GM18861 (cell line): ENCODE measurements around the gene CDH4.

Experiments
- ATAC-seq: cut with Tn5 transposase; IDR thresholded peaks from one replicate; pipeline ENCODE4 v1.9.1; 2021; ENCODE audit not compliant: unreplicated experiment

CDH4 gene

GRCh38 chr20:61661025-61661424, 409.0 kb downstream of the CDH4 start:
- no peak for ATAC-seq

GRCh38 chr20:61661583-61661982, 409.5 kb downstream of the CDH4 start:
- ATAC-seq = no peak

DNA sequence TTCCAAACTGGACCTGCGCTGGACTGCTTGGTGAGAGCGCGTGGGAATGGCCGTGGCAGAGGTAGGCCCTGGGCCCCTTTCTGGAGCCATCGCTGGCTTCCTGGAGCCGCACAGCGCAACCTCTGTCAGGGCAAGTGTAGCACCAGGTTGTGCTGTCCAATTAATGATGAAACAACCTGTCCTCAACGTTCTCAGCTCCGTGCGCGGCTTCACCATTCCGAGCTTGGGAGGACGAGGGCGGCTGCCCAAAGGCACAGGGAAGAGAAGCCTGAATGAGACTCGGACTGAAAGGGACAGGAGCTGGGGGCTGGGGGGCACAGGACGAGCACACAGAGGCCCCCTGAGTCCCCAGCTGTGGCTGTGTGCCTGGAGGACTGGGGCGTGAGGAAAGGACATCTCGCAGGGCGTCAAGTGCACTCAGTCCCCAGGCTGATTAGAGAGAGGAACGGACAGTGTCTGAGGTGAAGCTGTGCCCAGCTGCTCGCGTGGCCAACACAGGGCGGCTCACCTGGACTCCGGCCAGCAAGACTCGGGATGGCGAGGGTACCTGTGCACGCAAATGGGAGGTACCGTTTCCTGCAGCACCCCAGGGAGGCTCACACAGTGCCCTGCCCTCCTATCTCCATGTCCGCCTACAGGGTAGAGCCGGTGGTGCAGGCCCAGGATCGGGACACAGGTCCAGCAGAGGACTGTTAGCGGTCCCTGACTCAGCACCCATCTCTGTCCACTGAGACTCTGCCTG, 410.3 kb downstream of the CDH4 start:
- ATAC-seq = no peak

- no peak for ATAC-seq
These were observed 410.9 kb downstream of the CDH4 start for GRCh38 chr20:61662968-61663331.

GRCh38 chr20:61663521-61664425, 411.7 kb downstream of the CDH4 start:
- no peak for ATAC-seq

DNA sequence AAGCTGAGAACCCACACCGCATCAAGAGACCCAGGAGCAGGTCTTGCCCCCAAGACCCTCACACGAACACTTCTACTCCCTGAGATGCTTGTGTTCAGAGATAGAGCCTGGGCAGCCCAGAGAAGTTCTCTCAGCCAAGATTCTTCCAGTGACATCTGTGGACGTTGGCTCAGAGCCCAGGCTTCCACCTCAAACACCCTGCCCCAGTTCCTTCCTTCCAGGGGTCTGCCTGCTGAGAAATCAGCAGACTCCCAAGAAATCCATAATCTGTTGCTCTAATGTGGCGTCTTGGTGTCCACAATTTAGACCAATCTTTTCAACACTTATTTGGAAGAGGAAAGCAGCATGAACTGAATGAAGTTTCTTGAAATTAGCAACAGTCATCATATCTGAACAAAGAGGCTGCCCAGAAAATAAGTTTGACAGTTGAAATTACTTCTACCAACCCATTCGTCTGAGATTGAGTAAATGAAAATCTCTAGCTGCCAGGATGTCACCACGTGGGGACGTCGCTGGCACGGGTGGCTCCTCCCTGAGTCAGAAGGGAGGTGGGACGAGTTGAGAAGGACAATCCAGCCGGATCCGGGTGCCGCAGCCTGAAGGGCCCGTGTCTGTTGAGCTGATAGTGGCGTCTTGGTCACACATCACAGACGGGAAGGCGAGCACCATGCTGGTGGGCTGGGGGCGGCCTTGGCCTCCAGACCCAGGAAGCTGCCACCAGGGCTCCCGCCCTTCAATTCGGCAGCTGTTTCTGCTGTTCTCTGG, 412.7 kb downstream of the CDH4 start:
- no peak for ATAC-seq

- ATAC-seq = no peak
These were observed 413.7 kb downstream of the CDH4 start for GRCh38 chr20:61665528-61666470.

DNA sequence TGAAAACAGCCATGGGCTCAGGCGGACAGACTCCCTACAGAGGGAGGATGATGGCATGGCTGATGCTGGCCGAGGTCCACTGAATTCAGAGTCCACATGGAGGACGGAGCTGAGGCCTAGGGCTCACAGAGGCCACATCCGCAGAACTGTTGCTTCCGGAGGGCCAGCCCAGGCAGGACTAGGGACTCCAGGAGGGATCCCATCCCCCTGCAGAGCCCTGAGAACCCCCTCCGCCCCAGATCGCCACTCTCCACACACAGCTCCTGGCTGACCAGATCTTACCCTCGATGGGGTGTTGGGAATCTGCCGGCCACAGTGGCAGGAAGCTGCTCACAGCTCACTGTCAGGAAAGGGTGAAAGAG, 414.4 kb downstream of the CDH4 start:
- ATAC-seq = no peak

DNA sequence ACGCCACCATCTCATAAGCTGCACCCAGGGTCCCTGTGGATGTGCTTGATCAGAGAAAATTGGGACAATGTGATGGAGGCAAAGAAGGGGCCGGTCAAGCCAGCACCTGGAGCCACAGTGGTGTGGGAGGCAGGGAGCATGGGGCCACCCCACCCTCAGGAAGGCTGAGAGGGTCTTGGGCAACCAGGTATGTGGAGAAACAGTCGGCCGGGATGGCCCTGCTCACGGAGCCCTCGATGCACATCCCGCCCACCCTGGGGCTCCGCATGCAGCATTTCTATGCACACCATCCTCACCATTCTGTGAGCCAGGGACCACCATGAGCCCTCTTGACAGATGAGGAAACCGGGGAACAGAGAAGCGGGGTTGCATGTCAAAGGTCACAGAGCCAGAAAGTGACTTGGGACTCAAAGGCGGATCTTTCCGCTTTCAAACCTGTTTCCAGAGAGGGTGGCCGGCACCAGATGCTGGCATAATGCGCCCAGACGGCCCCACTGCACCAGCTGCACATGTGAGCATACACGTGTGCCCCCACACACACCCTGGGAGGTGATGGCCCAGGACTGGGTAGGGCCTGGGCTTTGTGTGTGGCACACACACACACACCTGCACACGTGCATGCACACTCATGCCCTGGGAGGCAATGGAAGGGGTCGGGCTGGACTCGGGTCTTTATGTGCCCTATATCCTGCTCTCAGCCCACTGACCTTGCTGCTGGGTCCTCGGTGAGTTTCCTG, 415.2 kb downstream of the CDH4 start:
- ATAC-seq = no peak

DNA sequence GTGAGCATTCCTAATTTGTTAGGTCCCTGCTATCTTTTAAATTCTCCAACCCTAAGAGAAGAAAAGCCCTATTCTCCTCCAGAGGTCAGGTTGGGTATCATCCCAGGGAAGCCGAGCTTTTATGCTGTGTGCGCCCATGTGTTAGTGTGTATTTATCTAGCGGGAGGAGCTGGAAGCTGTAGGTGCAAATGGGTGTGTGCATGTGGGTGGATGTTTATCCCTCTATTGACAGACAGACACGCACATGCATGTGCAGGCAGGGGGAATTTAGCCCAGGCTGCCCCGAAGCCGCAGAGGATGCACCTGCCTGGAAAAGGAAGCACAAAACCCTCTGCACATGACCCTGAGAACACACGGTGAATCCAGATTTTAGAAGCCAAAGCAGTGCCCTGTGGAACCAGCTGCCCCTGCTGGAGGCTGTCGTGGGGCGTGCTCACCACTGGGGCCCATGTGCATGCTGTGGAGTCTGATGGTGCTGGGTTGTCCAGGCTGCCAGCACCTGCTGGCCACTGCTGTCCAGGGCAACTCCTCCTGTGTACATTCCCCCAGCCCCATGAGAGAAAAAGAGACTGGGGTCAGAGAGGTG, 416.1 kb downstream of the CDH4 start:
- no peak for ATAC-seq

GRCh38 chr20:61668771-61669503, 416.9 kb downstream of the CDH4 start:
- no peak for ATAC-seq

GRCh38 chr20:61670274-61670673, 418.2 kb downstream of the CDH4 start:
- no peak for ATAC-seq

- no peak for ATAC-seq
These were observed 419.5 kb downstream of the CDH4 start for GRCh38 chr20:61671559-61671958.

DNA sequence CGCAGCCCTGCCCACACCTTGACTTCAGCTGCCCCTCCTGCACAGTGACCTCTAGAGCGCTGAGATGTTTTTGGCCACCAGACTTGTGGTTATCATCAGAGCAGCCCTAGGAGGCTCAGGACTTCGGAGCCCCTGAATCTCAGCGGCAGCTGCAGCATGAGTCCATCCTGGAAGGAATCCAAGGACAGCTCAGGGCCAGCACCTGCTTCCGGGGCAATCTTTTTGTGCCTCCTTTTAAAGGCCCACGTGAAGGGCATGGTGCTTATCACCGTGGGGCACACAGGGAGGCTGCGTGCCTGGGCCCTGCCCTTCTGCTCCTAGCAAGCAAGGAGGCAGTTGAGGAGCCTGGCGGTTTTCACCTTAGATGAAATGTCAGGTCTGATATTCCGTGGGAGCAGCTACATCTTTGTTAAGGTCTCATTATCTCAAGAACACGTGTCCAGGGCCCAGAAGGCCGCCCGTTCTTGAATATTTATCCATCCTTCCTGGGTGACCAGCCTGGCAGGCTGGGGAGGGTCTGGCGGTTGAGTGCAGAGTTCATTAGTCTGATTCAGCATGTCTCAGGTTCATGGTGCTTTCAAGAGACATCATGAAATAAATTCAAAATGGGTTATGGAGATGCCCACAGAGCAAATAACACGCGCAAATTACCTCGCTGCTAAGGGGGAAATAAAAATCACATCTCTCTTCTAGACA, 421.2 kb downstream of the CDH4 start:
- ATAC-seq = no peak

GRCh38 chr20:61674121-61674520, 422.1 kb downstream of the CDH4 start:
- no peak for ATAC-seq

DNA sequence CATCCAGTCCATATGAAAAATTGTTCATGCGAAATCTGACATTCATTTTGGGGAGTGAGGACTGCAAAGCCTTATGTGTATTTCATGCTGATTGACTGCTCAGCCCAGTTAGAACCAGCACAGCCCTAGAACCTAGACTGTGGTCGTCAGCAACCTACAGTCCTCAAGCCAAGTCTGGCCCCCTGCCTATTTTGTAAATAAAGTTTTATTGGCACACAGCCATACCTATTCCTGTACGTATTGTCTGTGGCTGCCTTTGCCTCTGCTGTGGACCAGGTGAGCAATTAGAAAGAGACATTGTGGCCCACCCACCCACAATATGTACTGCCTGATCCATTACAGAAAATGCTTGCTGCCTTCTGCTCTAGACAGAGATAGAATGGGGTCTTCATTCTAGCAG, 422.6 kb downstream of the CDH4 start:
- no peak for ATAC-seq

GRCh38 chr20:61677928-61678327, 425.9 kb downstream of the CDH4 start:
- ATAC-seq = no peak

DNA sequence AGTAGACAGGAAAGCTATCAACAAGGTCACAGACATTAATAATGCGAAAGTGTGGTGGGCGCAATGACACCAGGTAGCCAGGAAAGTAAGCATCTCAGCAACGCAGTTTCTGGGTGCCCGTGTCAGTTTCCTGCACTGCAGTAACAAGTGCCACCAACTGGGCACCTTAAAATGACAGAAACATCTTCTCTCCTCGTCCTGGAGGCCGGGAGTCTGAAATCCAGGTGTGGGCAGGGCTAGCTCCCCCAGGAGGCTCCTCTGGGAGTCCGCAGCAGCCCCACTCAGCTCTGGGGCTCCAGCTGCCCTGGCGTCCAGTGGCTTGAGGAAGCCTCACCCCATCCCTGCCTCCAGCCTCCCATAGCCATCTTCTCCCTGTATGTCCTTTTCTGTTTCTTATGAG, 426.4 kb downstream of the CDH4 start:
- ATAC-seq = no peak
